H7 (cell line): Measurements from ENCODE around the gene AKT3. TPM values are rescaled to one million over a fixed set of nuclear protein-coding genes. Genes with fewer than 3 reads are reported as not detected.
A peak's percentile ranks its signal among the peaks of the same experiment; 100 is the strongest.

ENCODE experiments used
- DNase-seq: peaks from one replicate; pipeline ENCODE4 v3.0.0; 2012
- H3K27me3 ChIP-seq: 2 replicates; pipeline ENCODE4 v1.6.0; 2011; ENCODE audit warnings: mild to moderate bottlenecking, low read length; ENCODE audit not compliant: control insufficient read depth, insufficient read depth
- H3K36me3 ChIP-seq: replicated peaks from 2 replicates; pipeline ENCODE4 v1.5.1; 2011; ENCODE audit warnings: low read length; ENCODE audit not compliant: control insufficient read depth, insufficient read depth
- H3K4me3 ChIP-seq: 2 replicates; pipeline ENCODE4 v1.5.1; 2011; ENCODE audit warnings: low read depth, mild to moderate bottlenecking, control low read depth, low read length, moderate library complexity; ENCODE audit not compliant: insufficient read depth
- total RNA-seq: library from RNA; depleted of rRNA; stranded (reverse); fragments of >200 nt; shearing (Covaris generic); gene quantifications from 2 replicates; pipeline ENCODE4 v1.2.3, GENCODE V29; 2014

The AKT3 gene
- total RNA-seq, 1 experiment from 2014 or later: 15.0 TPM

DNA sequence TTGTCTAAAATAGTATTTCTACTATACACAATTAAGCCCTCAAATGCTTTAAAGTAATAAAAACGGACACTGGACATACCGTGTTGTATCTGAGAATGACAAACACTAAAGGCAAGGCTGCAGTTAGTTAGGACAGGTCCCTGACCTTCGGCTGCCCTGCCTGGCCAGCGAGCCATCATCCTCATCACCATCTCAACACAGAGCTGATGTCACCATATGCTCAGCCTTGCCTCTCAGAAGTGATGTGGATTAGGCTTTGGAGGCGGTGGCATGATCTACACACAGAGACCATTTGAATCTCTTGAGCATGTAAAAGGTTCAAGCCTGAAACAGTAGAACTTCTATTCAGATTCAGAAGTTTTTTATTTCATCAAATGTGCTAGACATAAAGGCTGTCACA is 349.5 kb downstream of the AKT3 start:
- DNase-seq: no peak
- Histone ChIP-seq H3K4me3 (no peak overlapping the region), H3K27me3 (no peaks in the 10 kb centered on the region), H3K36me3 (no peaks in the 10 kb centered on the region; the same call in 1 of the 2 replicates)

DNA sequence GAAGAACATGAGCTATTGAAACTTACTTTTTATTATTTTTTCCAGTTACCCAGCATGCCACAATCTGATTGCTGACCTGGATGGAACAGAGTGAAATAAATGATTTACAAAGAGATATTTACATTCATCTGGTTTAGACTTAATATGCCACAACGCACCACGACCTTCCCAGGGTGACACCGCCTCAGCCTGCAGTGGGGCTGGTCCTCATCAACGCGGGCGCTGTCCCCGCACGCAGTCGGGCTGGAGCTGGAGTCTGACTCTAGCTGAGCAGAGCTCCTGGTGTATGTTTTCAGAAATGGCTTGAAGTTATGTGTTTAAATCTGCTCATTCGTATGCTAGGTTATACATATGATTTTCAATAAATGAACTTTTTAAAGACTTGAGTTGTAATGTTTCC is 350.3 kb downstream of the AKT3 start:
- DNase-seq: no peak
- H3K27me3 ChIP-seq: no peaks in the 10 kb centered on the region
- no peaks in the 10 kb centered on the region; the same call in 1 of the 2 replicates for H3K36me3 ChIP-seq
- no peak overlapping the region for H3K4me3 ChIP-seq

DNA sequence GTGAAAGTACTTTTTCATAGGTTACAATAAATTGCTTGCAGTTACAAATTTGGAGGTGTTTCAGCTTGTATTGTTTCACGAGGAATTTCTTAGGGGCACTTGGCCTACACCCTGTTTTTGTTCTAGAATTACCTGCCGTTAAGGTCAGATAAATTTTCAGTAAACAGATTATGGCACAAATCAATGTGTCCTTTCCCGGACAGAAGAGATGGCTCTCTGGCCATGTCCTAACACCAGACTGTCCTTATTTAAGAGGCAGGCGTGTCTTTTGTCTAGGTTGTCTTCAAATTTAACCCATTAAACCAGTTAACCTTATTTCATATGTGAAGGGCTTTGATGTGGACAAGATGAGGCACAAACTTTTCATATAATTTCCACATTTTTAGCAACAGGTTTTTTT is 350.8 kb downstream of the AKT3 start:
- no peaks in the 10 kb centered on the region for H3K27me3 ChIP-seq
- H3K4me3 ChIP-seq: no peak overlapping the region
- DNase-seq: no peak
- H3K36me3 ChIP-seq: no peaks in the 10 kb centered on the region; the same call in 1 of the 2 replicates

DNA sequence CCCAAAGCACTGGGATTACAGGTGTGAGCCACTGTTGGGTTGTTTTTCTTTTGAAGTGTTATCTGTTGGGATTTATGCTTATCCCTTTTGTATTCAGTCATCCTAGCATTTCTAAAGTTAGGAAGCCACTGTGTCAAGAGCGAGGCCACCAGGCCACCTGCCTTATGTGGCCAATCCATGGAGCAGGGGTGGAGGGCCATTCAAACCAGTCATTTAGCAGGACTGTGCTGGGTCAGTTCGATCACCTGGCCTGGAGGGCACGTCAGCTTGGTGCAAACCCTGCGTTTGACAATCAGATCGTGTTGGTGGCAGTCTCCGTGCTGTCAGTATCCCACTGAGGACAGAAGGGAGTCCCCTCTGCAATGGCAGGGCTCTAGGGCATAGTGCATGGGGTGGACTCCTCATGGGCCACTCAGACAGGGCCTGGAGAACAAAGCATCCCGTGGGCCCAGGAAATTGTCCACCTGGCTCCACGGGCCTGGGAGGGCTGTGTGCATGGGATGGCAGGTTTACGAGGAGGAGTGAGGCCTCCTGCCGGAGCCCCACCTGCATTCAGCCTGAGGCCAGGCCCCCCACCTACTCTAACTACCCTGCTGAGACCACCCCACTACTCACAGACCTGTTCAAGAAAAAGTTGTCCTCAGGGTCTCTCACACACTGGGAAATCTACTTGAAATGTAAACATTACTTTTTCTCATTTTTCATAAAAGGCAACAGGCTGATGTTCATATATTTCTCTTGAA is 351.9 kb downstream of the AKT3 start:
- Histone ChIP-seq H3K36me3 (no peaks in the 10 kb centered on the region), H3K27me3 (no peaks in the 10 kb centered on the region), H3K4me3 (no peak overlapping the region)
- peak; percentile 40 for DNase-seq

DNA sequence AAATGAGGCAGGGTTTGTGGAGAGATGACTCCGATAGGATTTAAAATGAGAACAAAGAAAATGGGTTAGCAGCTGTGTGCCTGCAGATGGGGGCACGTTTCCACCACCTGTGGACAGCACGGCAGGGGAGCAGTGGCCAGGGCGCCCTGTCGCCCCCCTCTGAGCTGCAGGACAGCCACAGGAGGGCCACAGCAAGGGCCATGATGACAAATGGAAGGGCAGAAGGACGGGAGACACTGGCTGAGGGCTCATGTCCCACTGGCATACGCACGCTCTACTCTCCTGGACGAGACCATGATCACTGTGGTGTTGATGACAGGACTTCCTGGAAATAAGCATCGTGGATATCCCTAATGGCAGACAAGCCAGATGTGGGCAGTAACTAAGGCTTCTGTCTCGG is 353.2 kb downstream of the AKT3 start:
- Histone ChIP-seq H3K27me3 (no peaks in the 10 kb centered on the region), H3K4me3 (no peak overlapping the region), H3K36me3 (no peaks in the 10 kb centered on the region)
- DNase-seq: no peak

DNA sequence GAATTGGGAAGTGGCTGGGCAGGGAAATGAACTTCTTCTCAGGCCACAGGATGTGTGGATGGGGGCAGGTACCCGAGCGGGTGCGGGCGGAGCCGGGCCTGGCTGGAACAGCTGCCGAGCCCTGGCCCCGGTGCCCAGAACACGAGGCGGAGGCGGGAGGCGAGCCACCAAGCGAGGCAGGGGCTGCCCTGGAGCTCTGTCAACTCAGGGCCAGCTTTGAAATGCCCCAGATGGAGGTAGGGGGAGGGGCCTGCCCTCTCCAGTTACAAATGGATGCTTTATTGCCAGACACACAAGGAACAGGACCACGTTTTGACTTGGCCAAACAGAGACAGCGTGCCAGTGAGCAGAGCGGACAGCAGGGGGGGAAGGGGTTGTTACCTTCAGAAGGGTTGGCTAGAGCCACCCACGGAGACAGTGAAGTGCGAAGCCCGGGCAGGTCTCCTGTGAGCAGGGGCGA is 353.8 kb downstream of the AKT3 start:
- H3K4me3 ChIP-seq: no peak overlapping the region
- DNase-seq: peak; percentile 74
- no peaks in the 10 kb centered on the region for H3K36me3 ChIP-seq
- H3K27me3 ChIP-seq: no peaks in the 10 kb centered on the region

DNA sequence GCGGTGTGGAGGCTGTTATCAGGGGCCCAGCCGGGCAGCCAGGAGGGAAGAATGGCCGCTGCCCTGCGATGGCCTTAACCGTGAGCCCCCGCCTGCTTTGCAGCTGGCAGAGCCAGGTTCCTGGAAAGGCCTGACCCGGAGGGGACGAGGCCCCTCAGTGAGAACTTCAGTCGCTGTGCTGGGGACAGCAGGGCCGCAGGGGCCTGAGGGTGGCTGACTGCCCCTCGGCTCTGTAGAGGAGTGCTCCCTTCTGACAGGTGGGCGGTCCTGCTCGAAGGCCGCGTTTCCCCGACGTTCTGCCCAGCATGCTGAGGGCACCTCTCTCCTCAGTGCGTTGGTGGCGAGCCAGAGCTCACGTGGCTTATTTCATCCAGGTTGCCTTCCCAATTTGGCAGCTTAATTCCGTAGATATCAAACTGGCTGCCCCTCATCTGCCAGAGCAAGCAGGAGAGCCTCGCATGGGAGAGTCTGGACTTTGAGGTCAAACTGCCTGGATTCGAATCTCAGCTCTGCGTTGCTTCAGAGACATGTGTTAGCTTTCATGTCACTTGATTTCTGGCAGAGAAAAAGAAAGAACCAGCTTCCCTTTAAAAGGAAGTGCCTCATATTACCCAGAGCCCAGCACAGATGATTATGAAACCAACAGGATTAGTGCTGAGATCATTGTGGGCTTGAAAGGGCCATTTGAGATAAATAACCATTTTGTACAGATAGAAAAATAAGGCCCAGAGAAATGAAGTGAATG is 354.4 kb downstream of the AKT3 start:
- peak; percentile 56 for DNase-seq

DNA sequence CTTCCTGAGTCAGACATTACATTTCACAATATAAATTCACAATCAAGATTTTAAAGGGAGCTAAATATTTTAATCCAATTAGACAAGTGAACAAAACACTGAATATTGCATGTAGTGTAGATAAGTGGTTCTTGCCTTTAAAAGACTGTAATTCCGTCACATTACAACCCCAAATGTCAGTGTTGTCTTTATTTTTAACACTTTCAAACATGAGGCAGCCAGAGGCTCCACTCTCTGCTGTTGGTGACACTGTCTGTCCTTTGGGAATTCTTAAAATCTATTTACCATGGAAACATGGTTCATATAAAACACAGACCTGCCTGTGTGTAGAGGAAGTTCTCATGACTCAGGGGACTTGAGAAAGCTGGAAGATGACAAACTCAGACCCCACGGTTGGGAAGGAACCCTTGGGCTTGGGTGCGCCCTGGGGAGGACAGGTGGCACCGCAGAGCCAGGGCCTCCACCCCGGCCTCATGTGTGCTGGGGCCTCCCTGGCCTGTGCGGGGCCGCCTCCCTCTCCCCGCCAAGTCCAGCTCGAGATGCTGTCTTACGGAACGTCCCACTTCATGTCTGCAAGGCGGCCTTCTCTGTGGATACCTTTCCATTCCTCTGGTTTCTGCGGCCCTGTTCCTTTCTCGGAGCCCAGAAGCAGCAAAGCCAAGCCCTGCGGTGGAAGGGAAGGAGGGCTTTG is 355.2 kb downstream of the AKT3 start:
- no peak for DNase-seq
- Histone ChIP-seq H3K36me3 (peaks cover 2% of the 10 kb centered on the region; the same call in 1 of the 2 replicates), H3K4me3 (no peak overlapping the region), H3K27me3 (no peaks in the 10 kb centered on the region)

More for the DNA sequence above, 354.4 kb downstream of the AKT3 start:
- Histone ChIP-seq H3K27me3 (no peaks in the 10 kb centered on the region), H3K36me3 (no peaks in the 10 kb centered on the region; the same call in 1 of the 2 replicates), H3K4me3 (no peak overlapping the region)

DNA sequence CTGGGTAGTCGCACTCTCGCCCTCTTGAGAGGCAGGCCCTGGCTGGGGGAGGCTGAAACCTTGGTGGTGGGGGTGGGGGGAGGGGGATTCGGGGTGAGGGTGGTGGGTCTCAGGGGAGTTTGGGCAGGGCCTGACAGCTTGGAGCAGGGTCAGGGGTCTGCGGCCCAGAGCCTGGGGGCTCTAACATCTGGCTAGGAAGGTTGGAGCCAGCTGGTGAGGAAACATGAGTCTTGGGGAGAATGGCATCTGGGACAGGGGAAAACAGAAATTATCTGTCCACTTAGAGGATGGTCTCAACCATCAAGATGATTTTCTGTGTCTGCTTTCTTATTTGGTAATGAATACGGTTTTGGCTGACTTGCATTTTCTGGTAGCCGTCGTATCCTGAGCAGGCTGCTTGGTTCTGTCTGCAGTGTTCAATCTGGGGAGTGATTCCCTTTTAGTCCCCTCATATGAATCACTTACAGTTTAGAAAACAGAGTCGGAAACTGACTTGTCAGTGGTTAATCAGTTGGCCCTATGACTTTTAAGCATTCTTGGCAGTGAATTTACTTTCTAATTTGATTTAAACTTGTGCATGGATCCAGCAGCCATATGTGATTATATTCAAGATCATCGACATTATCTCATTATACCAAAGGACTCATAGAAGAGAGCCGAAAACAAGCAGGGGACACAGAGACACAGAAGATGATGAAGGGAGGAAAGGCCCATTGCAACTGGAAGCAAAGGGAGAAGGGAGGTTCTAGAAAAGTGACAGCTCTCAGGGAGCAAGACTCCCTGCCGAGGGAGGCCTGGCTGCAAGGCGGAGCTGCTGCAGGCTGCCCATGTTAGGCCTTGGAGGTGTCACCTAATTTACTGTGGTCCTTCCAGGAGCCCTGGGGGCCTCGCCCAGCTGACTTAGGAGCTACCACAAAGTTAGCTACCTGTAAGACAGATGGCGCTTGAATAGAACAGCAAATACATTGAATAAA is 356.6 kb downstream of the AKT3 start:
- DNase-seq: peak; percentile 70
- H3K27me3 ChIP-seq: no peaks in the 10 kb centered on the region
- peaks cover 2% of the 10 kb centered on the region; the same call in 1 of the 2 replicates for H3K36me3 ChIP-seq
- H3K4me3 ChIP-seq: no peak overlapping the region

DNA sequence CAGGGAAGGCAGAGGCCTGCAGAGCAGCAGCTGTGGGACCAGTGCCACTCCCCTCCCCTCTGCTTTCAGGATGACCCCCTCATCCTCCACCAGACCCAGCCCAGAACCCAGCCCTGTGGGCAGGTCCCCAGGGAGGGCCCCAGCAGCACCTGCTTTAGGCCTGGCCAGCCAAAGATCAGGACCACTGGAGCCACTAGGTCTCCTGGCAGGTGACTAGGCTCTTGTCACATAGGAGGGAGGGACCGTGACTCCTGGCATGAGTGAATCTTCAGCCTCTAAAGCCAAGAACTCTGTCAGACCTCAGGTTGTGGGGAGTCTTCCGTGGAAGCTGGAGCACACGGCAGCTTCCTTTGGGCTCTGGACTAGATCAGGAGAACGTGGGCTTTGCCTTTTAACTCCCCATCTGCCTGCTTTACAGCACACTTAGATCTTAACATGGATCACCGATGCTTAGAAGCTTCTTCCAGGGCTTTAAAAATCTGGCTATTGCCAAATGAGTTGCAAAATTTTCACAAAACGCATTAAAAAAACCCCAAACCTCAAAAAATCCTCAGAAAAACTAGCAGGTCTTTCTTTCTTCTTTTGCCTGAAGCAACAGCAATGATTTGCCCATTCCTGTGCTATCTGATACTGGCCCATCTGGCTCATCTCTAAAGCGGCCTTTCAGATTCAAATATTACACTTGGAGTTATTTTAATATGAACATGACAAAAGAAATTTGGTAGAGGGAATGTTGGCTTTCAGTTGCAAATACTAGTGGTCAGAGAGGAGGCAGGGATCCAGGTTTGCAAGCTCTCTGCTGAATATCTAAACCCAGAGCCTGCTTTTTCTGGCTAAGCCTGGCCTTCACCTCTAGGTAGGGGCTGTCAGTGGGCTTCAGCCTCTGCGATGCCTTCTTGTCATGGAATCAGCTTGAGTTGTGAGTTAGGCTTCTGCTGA is 359.0 kb downstream of the AKT3 start:
- Histone ChIP-seq H3K4me3 (no peak overlapping the region), H3K36me3 (peaks cover 2% of the 10 kb centered on the region; the same call in 1 of the 2 replicates), H3K27me3 (no peaks in the 10 kb centered on the region)
- peak; percentile 87 for DNase-seq

DNA sequence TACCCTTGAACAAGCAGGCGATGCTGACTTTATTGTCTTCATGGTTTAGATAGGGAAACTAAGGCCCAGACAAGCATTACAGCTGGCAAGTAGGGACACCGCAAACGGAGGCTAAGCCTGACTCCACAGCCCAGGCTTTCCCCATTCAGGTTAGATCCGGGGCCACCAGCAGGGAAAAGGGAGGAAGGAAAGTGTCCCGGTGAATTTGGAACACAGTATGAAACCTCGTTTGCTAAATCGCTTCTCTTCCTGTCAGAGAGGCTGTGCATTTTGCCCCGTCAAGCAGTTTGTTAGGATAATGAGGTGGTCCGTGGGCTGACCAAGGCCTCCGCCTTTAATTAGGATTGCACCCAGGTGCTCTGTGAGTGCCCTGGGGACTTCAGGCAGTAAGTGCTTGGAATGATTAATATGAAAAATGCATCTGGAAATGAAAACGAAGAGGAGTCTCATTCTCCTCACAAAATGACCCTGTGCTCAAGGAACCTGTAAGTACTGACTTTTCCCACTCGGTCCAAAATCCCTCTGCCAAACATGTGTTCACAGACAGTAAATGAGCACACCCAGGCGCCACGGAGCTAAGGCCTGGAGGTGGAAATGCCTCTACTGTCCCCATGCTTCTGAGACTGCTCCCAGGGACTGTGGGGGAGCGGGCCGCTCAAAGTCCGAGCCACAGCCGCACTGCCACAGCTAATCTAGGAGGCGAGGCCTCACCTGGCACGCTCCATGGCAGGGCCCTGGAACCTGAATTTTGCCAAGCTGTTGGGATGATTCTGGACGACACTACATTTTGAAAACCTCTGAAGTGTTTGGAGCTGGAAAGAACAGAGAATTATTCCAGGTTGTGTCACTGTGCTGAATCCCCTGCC is 360.1 kb downstream of the AKT3 start:
- Histone ChIP-seq H3K36me3 (peaks cover 2% of the 10 kb centered on the region; the same call in 1 of the 2 replicates), H3K4me3 (no peak overlapping the region; the same call in 1 of the 2 replicates)
- DNase-seq: peak; percentile 75

DNA sequence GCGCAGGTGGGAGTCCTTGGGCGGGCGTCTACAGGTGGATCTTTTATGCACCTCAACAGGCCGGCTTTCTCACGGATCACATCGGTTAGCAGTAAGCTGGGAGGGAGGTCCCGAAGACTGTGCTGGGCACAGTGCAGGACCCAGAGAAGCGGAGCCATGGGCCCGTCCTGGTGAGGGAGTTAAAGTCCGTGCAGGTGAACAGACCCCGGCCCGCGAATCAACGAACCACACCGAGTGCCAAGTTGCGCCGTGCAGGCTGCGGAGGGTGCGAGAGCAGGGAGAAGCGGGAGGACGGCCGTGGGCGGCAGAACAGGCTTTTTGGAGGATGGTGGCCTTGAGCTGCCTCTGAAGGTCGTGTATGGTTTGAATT is 360.9 kb downstream of the AKT3 start:
- Histone ChIP-seq H3K27me3 (no peaks in the 10 kb centered on the region), H3K4me3 (no peak overlapping the region; the same call in 1 of the 2 replicates), H3K36me3 (peaks cover 2% of the 10 kb centered on the region; the same call in 1 of the 2 replicates)
- peak; percentile 61 for DNase-seq

More for the DNA sequence above, 360.1 kb downstream of the AKT3 start:
- H3K27me3 ChIP-seq: no peaks in the 10 kb centered on the region
